GM19099 (cell line): ENCODE data around the gene DOCK9.

Experiments used
- POLR2A ChIP-seq: IDR thresholded peaks from 3 replicates; pipeline ENCODE4 v1.6.1; 2011; ENCODE audit warnings: low read depth; ENCODE audit not compliant: insufficient read length; ENCODE audit errors: extremely low read depth

The DOCK9 gene

DNA sequence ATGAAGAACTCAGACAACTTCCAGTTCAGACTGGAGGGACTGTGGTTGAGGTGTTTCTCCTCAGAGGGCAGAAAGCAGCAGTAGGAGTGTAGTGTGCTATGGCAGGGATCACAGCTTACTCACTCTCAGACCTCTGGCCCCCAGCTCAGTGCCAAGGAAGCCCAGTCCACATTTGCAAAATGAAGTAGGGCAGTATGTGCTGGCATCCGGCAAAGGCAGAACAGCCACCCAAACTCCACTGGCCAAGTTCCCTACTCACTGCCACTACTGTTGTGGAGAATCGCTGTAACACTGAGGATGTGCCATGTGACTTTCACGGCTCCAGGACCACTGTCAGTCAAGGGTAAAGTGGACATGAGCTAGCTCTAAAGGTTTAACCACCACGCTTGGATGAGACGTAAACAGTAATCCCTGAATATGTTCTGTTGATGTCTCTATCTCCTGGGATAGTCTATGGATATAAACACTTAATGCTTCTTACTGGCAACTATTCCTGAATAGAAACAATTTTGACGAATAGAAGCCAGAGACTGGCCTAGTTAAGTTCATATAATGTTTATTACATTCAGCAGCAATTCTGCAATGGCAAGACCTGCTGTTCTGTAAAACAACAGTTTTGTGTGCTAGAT lies 158.4 kb downstream of the DOCK9 start:
- TF ChIP-seq POLR2A: no peak

GRCh38 chr13:98816406-98816805 lies 161.5 kb downstream of the DOCK9 start:
- TF ChIP-seq POLR2A: no peak

DNA sequence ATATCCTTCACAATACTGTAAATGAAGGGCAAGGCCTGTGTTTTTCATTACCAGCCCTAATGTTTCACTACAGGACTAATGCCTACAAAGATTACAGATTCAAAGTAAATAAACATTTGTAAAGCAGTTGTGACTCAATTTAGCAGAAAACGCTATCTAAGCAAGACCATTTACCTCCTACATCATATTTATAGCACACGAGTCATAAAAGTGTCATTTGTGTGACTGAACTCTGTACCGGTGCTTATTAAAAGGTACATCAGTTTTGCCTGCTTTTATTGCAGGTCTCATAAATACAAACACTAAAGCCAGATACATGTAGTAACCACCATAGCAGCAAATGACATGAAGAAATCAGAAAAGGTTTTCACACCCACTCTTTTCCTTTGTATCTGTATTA lies 163.9 kb downstream of the DOCK9 start:
- TF ChIP-seq POLR2A: no peak

- TF ChIP-seq POLR2A: no peak
These were observed 167.1 kb downstream of the DOCK9 start for GRCh38 chr13:98810746-98811145.

DNA sequence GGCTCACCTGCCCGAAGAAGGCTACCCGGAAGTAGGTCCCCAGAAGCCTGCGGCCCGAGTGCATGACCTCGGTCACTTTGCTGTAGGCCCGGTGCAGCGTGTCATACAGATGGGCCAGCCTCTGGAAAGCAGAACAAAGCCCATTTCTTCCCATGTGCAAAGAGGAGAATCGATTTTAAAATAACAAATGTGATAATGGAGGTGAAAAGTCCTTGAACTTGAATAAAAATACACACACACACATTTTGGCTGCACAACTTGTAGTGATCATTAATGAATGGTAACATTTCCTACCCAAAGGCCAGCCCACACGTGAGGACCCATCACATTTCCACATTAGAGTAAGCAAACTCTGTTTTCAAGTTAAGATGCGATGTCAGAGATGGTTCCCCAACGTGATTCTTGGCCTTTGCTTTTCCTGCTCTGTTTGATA lies 168.5 kb downstream of the DOCK9 start:
- no peak for TF ChIP-seq POLR2A

GRCh38 chr13:98807774-98808173 lies 170.1 kb downstream of the DOCK9 start:
- TF ChIP-seq POLR2A: no peak

DNA sequence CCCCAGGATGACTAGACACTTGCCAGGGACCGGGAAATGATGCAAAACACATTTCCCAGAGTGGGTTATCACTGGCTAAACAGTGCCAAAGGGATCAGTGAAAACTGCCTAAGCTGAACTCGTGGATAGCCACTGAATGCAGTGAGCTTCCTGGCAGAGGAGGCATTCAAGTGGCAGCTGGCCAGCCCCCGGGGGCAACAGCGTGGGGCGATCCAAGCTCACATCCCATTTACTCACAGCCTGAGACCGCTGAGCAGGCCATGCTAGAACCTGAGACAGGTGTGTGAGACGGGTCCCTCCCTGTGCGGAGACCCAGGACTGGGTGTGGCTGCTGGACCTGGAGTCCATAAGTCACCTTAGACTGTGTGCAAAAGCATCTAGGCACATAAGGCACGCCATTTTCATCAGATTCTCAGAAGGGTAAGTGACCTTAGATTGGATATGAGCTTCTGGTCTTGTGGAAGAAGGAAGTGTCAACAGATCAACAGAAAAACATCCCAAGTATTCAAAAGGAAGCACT lies 173.5 kb downstream of the DOCK9 start:
- no peak for TF ChIP-seq POLR2A

GRCh38 chr13:98803921-98804320 lies 173.9 kb downstream of the DOCK9 start:
- TF ChIP-seq POLR2A: no peak

- no peak for TF ChIP-seq POLR2A
These were observed 174.7 kb downstream of the DOCK9 start for GRCh38 chr13:98803111-98803561.

DNA sequence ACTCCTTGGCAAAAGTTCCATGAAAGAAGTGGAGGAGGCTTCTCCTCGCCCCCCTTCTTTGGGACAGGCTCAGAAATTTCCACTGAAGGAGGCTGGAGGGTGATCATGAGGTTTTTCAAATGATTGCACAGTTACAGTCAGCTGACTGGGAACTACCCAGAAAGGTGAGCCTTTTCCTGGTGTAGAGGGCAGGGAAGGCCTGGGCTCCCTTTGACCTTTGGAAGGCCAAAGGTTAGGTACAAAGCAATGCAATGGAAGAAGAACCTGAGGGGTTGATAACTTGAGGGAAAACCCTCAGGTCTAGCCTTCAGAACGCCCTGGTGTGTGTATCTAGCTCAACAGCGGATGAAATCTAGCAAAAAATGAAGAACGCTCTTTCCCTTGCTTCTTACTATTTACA lies 175.3 kb downstream of the DOCK9 start:
- no peak for TF ChIP-seq POLR2A

- no peak for TF ChIP-seq POLR2A
These were observed 176.0 kb downstream of the DOCK9 start for GRCh38 chr13:98801626-98802418.

DNA sequence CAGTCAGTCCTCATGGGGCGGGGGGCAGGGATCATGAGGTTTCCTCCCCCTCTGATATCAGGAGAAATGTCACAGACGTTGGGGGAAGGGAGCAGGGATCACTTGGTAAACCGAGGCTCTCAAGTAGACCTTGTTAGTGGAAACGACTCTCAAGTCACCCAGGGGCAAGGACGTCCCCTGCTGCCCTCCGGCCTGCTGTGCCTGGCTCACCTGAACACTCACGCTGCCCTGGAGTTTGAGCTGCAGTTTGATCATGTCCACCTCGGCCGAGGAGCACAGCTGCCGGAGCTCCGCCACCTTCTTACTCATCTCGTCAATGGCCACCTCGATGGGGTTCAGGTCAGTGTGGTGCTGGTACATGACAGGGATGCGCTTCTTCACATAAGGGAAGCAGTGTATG lies 177.8 kb downstream of the DOCK9 start:
- no peak for TF ChIP-seq POLR2A

GRCh38 chr13:98798849-98799645 lies 178.8 kb downstream of the DOCK9 start:
- TF ChIP-seq POLR2A: no peak

- no peak for TF ChIP-seq POLR2A
These were observed 180.4 kb downstream of the DOCK9 start for GRCh38 chr13:98797456-98797855.

DNA sequence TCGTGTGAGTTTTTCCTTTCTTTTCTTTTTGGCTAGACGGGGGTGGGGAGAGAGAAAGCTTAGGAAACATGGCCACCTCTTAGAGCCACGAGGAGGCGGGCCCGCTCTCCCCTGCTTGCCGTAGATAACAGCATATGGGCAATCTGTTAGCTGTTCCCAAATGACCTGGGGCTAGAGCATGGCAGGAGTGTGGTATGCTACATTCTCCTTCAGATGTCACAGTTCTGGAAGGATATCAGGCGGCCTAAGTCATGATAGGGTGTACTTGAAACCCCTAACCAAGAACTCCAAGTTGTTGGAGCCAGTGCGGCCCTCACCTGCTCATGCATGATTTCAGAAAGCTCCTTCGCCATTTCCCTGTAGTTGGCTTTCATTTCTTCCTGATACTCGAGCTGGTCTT lies 181.1 kb downstream of the DOCK9 start:
- no peak for TF ChIP-seq POLR2A
